Suprapubic skin (tissue), 4 donors: Measurements from ENCODE around the gene PHTF2. TPM values are rescaled to one million over a fixed set of nuclear protein-coding genes. Genes with fewer than 3 reads are reported as not detected.

ENCODE experiments used
- DNase-seq, 2 donors: peaks; one replicate each; pipeline ENCODE4 v3.0.0-alpha.2; 2019; ENCODE audit warnings: low spot score in 2 of 2
- H3K27ac ChIP-seq: fragments of 200-600 bp; sonication (generic); one replicate; pipeline ENCODE4 v1.5.1; 2019
- H3K27me3 ChIP-seq: fragments of 200-600 bp; sonication (generic); one replicate; pipeline ENCODE4 v1.5.1; 2019
- H3K36me3 ChIP-seq: fragments of 200-600 bp; sonication (generic); one replicate; pipeline ENCODE4 v1.5.1; 2019
- H3K4me1 ChIP-seq: fragments of 200-600 bp; sonication (generic); one replicate; pipeline ENCODE4 v1.5.1; 2019
- H3K4me3 ChIP-seq: fragments of 200-600 bp; sonication (generic); one replicate; pipeline ENCODE4 v1.5.1; 2019; ENCODE audit warnings: mild to moderate bottlenecking
- H3K9me3 ChIP-seq: fragments of 200-600 bp; sonication (generic); one replicate; pipeline ENCODE4 v1.5.1; 2019
- EP300 ChIP-seq: sonication (generic); formaldehyde crosslinking; IDR thresholded peaks from one replicate; pipeline ENCODE4 v1.6.1; 2017; ENCODE audit warnings: antibody characterized with exemption
- POLR2A ChIP-seq, 2 donors: fragments of 450-650 bp; IDR thresholded peaks; one replicate each; pipeline ENCODE4 v1.6.1; 2017; ENCODE audit warnings: antibody characterized with exemption in 2 of 2, mild to moderate bottlenecking in 2 of 2, moderate library complexity in 2 of 2
- POLR2AphosphoS5 ChIP-seq, 3 donors: sonication (generic); formaldehyde crosslinking; IDR thresholded peaks; one replicate each; pipeline ENCODE4 v1.6.1; 2017; ENCODE audit warnings: antibody characterized with exemption in 3 of 3
- WGBS: methylation state at CpG from one replicate; pipeline ENCODE4 v1.1.5; 2018; 5-methylcytosine and 5-hydroxymethylcytosine counted together
- total RNA-seq, 4 donors: library from RNA; depleted of rRNA; stranded (reverse); fragments of >200 nt; gene quantifications; one replicate each; pipeline ENCODE4 v1.1.0, GENCODE V29; 2016
- TF ChIP-seq, protein P1 (sequence below), 2 donors: fragments of 200-600 bp in 1 of 2; fragments of 450-650 bp in 1 of 2; sonication (generic) in 1 of 2; IDR thresholded peaks; one replicate each; pipeline ENCODE4 v1.5.1; 2016 to 2019; ENCODE audit warnings: antibody characterized with exemption in 2 of 2, mild to moderate bottlenecking in 1 of 2, moderate library complexity in 1 of 2

PHTF2 gene
- total RNA-seq, 4 donors from 2014 or later, result 9.6 to 33.7 (median 15.7) TPM

DNA sequence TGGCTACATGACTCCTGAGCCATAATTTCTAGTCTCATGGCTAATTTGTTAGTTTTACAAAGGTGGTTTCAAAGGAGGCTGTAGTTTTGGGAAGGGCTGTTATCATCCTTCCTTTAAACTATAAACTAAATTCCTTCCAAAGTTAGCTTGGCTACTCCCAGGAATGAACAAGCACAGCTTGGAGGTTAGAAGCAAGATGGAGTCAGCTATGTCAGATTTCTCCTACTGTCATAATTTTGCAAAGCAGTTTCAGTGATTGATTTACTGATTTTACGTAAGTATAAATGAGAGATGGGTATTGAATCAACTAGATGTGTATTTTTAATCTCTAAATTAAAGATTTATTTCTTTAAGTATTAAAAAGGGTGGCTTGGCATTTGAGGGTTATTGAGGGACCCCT is 79.9 kb downstream of the PHTF2 start:
- 97% methylated on average over 1 of the region's 1 CpG for WGBS
- no peaks in the 10 kb centered on the region for H3K36me3 ChIP-seq
- no peaks in the 10 kb centered on the region for H3K9me3 ChIP-seq
- no peak overlapping the region for H3K4me3 ChIP-seq
- no peaks in the 10 kb centered on the region for H3K4me1 ChIP-seq
- no peak overlapping the region for H3K27ac ChIP-seq
- H3K27me3 ChIP-seq, result no peaks in the 10 kb centered on the region
- DNase-seq, result no peak
- TF ChIP-seq EP300 (no peak), POLR2AphosphoS5 (IDR thresholded peaks at IDR 0.05) (no peak), POLR2A (IDR thresholded peaks at IDR 0.05) (no peak)
- TF ChIP-seq, protein P1, sequence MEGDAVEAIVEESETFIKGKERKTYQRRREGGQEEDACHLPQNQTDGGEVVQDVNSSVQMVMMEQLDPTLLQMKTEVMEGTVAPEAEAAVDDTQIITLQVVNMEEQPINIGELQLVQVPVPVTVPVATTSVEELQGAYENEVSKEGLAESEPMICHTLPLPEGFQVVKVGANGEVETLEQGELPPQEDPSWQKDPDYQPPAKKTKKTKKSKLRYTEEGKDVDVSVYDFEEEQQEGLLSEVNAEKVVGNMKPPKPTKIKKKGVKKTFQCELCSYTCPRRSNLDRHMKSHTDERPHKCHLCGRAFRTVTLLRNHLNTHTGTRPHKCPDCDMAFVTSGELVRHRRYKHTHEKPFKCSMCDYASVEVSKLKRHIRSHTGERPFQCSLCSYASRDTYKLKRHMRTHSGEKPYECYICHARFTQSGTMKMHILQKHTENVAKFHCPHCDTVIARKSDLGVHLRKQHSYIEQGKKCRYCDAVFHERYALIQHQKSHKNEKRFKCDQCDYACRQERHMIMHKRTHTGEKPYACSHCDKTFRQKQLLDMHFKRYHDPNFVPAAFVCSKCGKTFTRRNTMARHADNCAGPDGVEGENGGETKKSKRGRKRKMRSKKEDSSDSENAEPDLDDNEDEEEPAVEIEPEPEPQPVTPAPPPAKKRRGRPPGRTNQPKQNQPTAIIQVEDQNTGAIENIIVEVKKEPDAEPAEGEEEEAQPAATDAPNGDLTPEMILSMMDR (IDR thresholded peaks at IDR 0.05), result no peak

DNA sequence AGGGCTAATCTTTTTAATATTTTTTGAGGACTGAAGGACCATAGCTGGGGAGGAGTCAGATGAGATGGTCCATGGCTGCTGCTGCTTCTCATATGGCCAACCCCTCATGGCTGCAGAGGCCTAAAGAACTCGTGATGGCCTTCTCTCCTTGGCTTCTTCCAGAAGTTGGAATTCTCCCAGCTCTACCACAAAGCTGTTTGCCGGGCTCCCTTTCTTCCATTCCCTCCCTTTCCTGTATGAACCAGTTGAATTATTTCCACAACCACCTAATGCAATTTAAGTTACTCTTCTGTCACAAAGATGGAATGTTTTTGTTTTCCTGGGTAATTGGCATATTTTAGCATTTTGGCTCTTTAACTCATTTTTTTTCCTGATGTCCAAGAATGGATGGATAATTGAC is 80.7 kb downstream of the PHTF2 start:
- H3K27ac ChIP-seq, result no peak overlapping the region
- no peaks in the 10 kb centered on the region for H3K27me3 ChIP-seq
- no peak overlapping the region for H3K4me3 ChIP-seq
- WGBS, result 59% methylated on average over 2 of the region's 2 CpGs
- H3K36me3 ChIP-seq, result no peaks in the 10 kb centered on the region
- DNase-seq, result no peak
- H3K9me3 ChIP-seq, result no peaks in the 10 kb centered on the region
- TF ChIP-seq, protein P1 (IDR thresholded peaks at IDR 0.05), result no peak
- TF ChIP-seq EP300 (no peak), POLR2AphosphoS5 (IDR thresholded peaks at IDR 0.05) (no peak), POLR2A (IDR thresholded peaks at IDR 0.05) (no peak)
- no peaks in the 10 kb centered on the region for H3K4me1 ChIP-seq

DNA sequence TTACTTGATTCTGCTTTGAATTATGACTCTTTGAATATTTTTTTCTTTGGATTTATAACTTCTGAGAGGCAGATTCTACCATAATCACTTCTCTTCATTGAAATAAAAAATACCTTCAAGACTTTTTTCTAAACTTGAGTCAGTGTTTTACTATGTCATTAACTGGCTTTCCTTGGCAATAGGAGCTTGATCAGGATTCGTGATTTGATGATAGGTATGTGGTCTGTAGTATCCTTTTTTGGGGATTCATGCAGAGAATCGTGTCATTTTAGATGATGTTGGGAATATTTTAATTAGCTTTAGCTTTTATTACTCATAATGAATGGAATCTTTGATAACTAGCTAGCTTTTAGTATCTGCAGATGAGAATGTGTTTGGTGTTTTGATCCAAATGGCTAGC is 83.3 kb downstream of the PHTF2 start:
- WGBS, result 90% methylated on average over 2 of the region's 2 CpGs
- TF ChIP-seq, protein P1 (IDR thresholded peaks at IDR 0.05), result no peak
- no peak for TF ChIP-seq EP300
- TF ChIP-seq POLR2A (IDR thresholded peaks at IDR 0.05), result no peak
- no peak for TF ChIP-seq POLR2AphosphoS5 (IDR thresholded peaks at IDR 0.05)
- no peak for DNase-seq
- Histone ChIP-seq H3K27ac (no peak overlapping the region), H3K27me3 (no peaks in the 10 kb centered on the region), H3K4me3 (no peak overlapping the region), H3K4me1 (no peaks in the 10 kb centered on the region), H3K36me3 (no peaks in the 10 kb centered on the region), H3K9me3 (no peaks in the 10 kb centered on the region)

DNA sequence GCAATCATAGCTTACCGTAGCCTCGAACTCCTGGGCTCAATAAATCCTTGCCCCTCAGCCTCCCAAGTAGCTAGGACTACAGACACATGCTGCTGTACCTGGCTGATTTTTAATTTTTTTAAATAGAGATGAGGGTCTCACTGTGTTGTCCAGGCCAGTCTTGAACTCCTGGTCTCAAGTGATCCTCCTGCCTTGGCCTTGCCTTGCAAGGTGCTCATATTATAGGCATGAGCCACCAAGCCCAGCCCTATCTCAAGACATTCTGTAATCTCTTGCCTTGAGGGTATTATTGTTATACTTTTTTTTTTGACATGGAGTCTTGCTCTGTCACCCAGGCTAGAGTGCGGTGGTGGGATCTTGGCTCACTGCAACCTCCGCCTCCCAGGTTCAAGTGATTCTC is 86.6 kb downstream of the PHTF2 start:
- DNase-seq, result no peak
- no peaks in the 10 kb centered on the region for H3K4me1 ChIP-seq
- H3K27me3 ChIP-seq, result no peaks in the 10 kb centered on the region
- no peaks in the 10 kb centered on the region for H3K9me3 ChIP-seq
- no peak overlapping the region for H3K27ac ChIP-seq
- no peak overlapping the region for H3K4me3 ChIP-seq
- H3K36me3 ChIP-seq, result no peaks in the 10 kb centered on the region
- TF ChIP-seq EP300 (no peak), POLR2AphosphoS5 (IDR thresholded peaks at IDR 0.05) (no peak), POLR2A (IDR thresholded peaks at IDR 0.05) (no peak)
- TF ChIP-seq, protein P1 (IDR thresholded peaks at IDR 0.05), result no peak
- WGBS, result 82% methylated on average over 4 of the region's 4 CpGs

DNA sequence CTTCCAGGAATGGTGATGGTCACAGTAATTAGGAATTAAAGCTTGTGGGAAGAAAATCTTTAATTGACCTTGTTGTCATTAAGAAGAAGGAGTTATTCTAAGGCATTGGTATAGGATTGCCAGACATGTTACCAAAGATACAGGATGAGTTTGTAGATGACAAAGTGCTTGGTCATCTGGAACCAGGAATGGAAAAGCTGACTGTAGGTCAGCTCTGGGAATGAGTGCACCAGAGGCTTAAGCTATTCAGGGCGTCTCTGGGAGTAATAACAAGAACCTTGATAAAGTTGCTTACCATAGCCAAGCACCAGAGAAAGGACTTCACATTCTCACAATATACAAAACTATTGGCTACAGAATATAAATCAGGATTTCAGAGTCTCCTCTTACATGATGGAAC is 89.0 kb downstream of the PHTF2 start:
- H3K4me1 ChIP-seq, result no peaks in the 10 kb centered on the region
- WGBS, result 65% methylated on average over 1 of the region's 1 CpG
- TF ChIP-seq EP300, result no peak
- TF ChIP-seq, protein P1 (IDR thresholded peaks at IDR 0.05), result no peak
- TF ChIP-seq POLR2A (IDR thresholded peaks at IDR 0.05), result no peak
- TF ChIP-seq POLR2AphosphoS5 (IDR thresholded peaks at IDR 0.05), result no peak
- H3K4me3 ChIP-seq, result no peak overlapping the region
- H3K9me3 ChIP-seq, result no peaks in the 10 kb centered on the region
- H3K27ac ChIP-seq, result no peak overlapping the region
- H3K27me3 ChIP-seq, result no peaks in the 10 kb centered on the region
- no peaks in the 10 kb centered on the region for H3K36me3 ChIP-seq
- DNase-seq, result no peak
